ENCODE measurements around the gene TYROBP.
A peak's percentile ranks its signal among the peaks of the same experiment; 100 is the strongest.
"Not testable (repeated sequence)": the region's sequence is repeated elsewhere in the genome, so short reads cannot be mapped to it uniquely, and the experiment has no call there.

Gene TYROBP

DNA sequence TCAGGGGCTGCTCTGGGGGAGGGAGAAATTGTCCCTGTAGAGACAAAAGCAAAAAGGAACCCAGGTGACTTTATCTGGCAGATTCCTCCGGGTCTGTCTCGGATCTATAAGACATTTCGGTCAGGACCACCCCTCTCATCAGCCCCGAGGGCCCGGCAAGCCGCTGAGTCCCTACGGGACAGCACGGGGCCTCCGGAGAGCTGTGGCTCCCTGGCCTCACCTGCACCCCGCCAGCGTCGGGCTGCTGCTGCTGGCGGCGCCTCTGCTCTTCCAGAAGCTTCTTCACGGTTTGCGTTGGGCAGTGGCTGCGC, 9.6 kb downstream of the TYROBP start:
- no peak for DNase-seq (ENCODE audit: low read depth)
- H3K4me3 ChIP-seq (ENCODE audit: low read depth, low read length), result peak overlapping the region; percentile 84
- TF ChIP-seq, protein P1, sequence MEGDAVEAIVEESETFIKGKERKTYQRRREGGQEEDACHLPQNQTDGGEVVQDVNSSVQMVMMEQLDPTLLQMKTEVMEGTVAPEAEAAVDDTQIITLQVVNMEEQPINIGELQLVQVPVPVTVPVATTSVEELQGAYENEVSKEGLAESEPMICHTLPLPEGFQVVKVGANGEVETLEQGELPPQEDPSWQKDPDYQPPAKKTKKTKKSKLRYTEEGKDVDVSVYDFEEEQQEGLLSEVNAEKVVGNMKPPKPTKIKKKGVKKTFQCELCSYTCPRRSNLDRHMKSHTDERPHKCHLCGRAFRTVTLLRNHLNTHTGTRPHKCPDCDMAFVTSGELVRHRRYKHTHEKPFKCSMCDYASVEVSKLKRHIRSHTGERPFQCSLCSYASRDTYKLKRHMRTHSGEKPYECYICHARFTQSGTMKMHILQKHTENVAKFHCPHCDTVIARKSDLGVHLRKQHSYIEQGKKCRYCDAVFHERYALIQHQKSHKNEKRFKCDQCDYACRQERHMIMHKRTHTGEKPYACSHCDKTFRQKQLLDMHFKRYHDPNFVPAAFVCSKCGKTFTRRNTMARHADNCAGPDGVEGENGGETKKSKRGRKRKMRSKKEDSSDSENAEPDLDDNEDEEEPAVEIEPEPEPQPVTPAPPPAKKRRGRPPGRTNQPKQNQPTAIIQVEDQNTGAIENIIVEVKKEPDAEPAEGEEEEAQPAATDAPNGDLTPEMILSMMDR (IDR thresholded peaks at IDR 0.05; ENCODE audit: control insufficient read depth, extremely low read depth, insufficient read depth), result no peak

DNA sequence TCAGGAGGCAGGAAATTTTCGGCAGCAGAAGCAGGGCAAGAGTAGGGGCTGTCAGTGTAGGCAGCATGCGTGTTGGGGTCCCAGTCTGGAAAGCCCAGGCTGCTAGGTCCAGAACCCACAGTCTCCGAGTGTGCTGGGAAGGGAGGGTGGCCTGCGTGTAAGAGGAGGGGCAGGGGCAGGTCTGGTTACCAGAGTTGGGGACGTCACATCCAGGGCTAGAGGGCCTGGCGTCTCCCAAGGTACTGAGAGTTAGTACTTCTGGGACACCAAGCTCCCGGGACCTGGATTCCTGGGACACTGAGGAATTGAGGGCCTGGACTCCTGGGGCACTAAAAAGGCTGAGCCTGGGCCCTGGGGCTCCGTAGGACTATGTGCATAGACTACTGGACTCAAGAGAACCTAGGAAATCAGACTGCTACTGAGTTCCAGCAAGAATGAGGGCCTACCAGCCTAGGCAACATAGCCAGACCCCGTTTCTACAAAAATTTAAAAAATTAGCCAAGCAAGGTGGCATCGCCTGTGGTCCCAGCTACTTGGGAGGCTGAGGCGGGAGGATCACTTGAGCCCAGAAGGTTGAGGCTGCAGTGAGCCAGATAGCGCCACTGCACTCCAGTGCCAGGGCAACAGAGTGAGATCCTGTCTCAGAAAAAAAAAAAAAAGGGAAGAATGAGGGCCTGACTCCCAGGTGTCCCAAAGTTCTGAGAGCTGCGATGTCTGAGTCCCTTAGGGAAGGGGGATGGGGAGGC, 10.2 kb downstream of the TYROBP start:
- DNase-seq (ENCODE audit: low read depth), result no peak
- H3K4me3 ChIP-seq (ENCODE audit: low read depth, low read length), result peak overlapping the region; percentile 84
- TF ChIP-seq, protein P1 (IDR thresholded peaks at IDR 0.05; ENCODE audit: control insufficient read depth, extremely low read depth, insufficient read depth), result no peak

DNA sequence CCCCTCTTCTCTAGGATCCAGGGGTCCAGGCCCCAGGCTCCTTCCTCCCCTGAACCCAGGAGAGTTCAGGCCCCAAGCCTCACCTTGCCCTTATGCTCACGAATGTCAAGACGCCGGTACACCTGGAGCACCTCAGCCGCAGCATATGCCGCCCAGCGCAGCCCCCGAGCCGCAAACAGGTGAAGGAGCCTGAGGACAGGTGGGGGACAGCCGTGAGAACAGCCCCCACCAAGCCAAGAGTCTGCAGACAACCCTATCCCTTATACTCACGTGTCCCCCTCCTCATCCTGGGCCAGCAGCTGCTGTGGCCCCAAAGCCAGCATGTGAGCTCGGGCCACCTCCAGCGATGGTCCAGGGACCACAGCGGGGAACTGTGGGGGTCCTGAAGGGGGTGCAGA, 11.5 kb downstream of the TYROBP start:
- no peak for DNase-seq (ENCODE audit: low read depth)
- no peak overlapping the region for H3K4me3 ChIP-seq (ENCODE audit: low read depth, low read length)
- TF ChIP-seq, protein P1 (IDR thresholded peaks at IDR 0.05; ENCODE audit: control insufficient read depth, extremely low read depth, insufficient read depth), result no peak

DNA sequence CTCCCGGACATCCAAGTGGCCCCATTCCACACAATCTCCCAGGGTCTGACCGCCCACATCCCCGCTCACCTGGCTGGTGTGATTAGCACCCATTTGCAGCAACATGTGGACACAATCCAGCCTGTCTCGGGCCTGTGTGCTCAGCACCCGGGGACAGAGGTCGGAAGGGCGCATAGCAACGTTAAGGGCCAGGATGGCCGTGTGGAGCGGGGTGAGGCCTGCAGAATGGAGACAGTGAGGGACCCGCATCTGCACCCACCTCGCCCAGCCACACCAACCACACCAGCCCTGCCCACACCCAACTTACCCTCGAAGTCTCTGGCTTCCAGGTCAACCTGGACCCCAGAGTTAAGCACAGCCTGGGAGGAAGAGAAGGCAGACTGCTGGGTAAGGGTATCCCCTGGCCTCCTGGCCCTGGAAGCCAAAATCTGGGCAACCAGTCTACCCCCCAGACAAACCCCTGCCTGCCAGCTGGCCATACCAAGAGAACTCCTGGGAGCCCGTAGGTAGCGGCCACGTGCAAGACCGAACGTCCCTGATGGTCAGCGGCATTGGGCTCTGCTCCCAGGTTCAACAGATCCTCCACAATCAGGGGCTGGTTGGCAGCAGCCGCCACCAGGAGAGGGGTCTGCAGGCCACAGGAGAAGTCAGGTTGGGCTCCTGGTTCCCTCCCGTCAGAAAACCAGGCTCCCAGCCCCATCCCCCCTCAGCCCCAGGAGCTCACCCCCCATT, 12.0 kb downstream of the TYROBP start:
- TF ChIP-seq, protein P1 (IDR thresholded peaks at IDR 0.05; ENCODE audit: control insufficient read depth, extremely low read depth, insufficient read depth), result no peak
- DNase-seq (ENCODE audit: low read depth), result no peak
- H3K4me3 ChIP-seq (ENCODE audit: low read depth, low read length), result no peak overlapping the region

GRCh38 chr19:35894342-35894741, 13.8 kb downstream of the TYROBP start:
- DNase-seq (ENCODE audit: low read depth), result no peak
- TF ChIP-seq, protein P1 (IDR thresholded peaks at IDR 0.05; ENCODE audit: control insufficient read depth, extremely low read depth, insufficient read depth), result no peak
- no peak overlapping the region for H3K4me3 ChIP-seq (ENCODE audit: low read depth, low read length)

DNA sequence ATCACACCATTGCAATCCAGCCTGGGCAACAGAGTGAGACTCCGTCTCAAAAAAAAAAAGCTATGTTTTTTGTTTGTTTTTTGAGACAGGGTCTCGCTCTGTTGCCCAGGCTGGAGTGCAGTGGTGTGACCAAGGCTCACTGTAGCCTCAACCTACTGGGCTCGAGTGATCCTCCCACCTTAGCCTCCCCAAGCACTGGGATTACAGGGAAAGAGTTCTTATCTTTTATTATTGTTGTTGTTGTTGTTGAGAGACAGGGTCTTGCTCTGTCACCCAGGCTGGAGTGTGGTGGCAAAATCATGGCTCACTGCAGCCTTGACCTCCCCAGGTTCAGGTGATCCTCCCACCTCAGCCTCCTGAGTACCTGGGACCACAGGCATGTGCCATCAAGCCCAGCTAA, 16.3 kb downstream of the TYROBP start:
- DNase-seq (ENCODE audit: low read depth); H3K4me3 ChIP-seq (ENCODE audit: low read depth, low read length): not testable (repeated sequence)

DNA sequence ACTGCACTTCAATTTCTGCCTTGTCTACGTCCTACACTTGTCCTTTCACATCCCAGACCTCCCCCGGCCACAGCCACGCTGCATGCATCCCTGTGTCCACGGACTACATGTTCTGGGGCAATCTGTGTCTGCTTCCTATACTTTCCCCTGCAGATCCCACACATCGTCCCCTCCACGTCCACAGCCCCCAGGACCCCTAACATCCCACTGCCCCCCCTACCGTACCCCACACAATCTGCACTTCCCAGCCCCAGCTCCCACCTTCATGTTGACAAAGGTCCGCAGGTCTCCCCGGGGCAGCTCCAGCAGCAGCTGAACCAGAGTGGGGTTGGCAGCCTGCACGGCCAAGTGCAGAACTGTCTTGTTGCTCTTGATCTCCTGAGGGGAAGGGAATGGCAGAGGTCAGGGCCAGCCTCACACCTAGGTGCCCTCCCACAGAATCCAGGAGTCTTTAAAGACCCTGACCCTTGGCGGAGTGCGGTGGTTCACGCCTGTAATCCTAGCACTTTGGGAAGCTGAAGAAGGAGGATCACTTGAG, 17.9 kb downstream of the TYROBP start:
- no peak for DNase-seq (ENCODE audit: low read depth)
- TF ChIP-seq, protein P1 (IDR thresholded peaks at IDR 0.05; ENCODE audit: control insufficient read depth, extremely low read depth, insufficient read depth), result no peak
- H3K4me3 ChIP-seq (ENCODE audit: low read depth, low read length), result no peak overlapping the region

Data from LNCaP clone FGC (cell line).